ENCODE measurements around the gene TLCD2. TPM values are rescaled to one million over a fixed set of nuclear protein-coding genes. Genes with fewer than 3 reads are reported as not detected.
"Not testable (repeated sequence)": the region's sequence is repeated elsewhere in the genome, so short reads cannot be mapped to it uniquely, and the experiment has no call there.

Gene TLCD2
- total RNA-seq, 1 donor, result 4.5 TPM

GRCh38 chr17:1711804-1712203, 1.6 kb upstream of the TLCD2 start:
- peak overlapping the region; percentile 40 for H3K4me3 ChIP-seq (ENCODE audit: low read depth, low read length)
- DNase-seq (ENCODE audit: low read depth), result peak; percentile 25

GRCh38 chr17:1710807-1711553, 803 bp upstream of the TLCD2 start:
- DNase-seq (ENCODE audit: low read depth), result peak; percentile 44
- TF ChIP-seq CTCF (IDR thresholded peaks at IDR 0.05; ENCODE audit: insufficient read depth, low read length), result no peak
- peak overlapping the region; percentile 70 for H3K4me3 ChIP-seq (ENCODE audit: low read depth, low read length)

More at GRCh38 chr17:1711804-1712203, 1.6 kb upstream of the TLCD2 start:
- no peak for TF ChIP-seq CTCF (IDR thresholded peaks at IDR 0.05; ENCODE audit: insufficient read depth, low read length)

- TF ChIP-seq CTCF (IDR thresholded peaks at IDR 0.05; ENCODE audit: insufficient read depth, low read length), result no peak
- DNase-seq (ENCODE audit: low read depth), result no peak
- H3K4me3 ChIP-seq (ENCODE audit: low read depth, low read length), result peak overlapping the region; percentile 70
These were observed 700 bp downstream of the TLCD2 start for GRCh38 chr17:1709403-1709951.

GRCh38 chr17:1708791-1709346, 1.3 kb downstream of the TLCD2 start:
- not testable (repeated sequence) for DNase-seq (ENCODE audit: low read depth); H3K4me3 ChIP-seq (ENCODE audit: low read depth, low read length)

GRCh38 chr17:1707107-1707506, 3.1 kb downstream of the TLCD2 start:
- DNase-seq (ENCODE audit: low read depth), result no peak
- TF ChIP-seq CTCF (IDR thresholded peaks at IDR 0.05; ENCODE audit: insufficient read depth, low read length), result no peak
- H3K4me3 ChIP-seq (ENCODE audit: low read depth, low read length), result no peak overlapping the region

GRCh38 chr17:1705004-1705403, 5.2 kb downstream of the TLCD2 start:
- no peak for TF ChIP-seq CTCF (IDR thresholded peaks at IDR 0.05; ENCODE audit: insufficient read depth, low read length)
- no peak overlapping the region for H3K4me3 ChIP-seq (ENCODE audit: low read depth, low read length)
- no peak for DNase-seq (ENCODE audit: low read depth)

- H3K4me3 ChIP-seq (ENCODE audit: low read depth, low read length), result no peak overlapping the region
- no peak for DNase-seq (ENCODE audit: low read depth)
- TF ChIP-seq CTCF (IDR thresholded peaks at IDR 0.05; ENCODE audit: insufficient read depth, low read length), result no peak
These were observed 7.1 kb downstream of the TLCD2 start for GRCh38 chr17:1703063-1703462.

GRCh38 chr17:1699891-1700290, 10.3 kb downstream of the TLCD2 start:
- not testable (repeated sequence) for DNase-seq (ENCODE audit: low read depth); H3K4me3 ChIP-seq (ENCODE audit: low read depth, low read length)

All from fibroblast of the aortic adventitia (primary cell).